GM12873 (cell line): Measurements from ENCODE around the gene TMEM8B.

Experiments
- CTCF ChIP-seq: IDR thresholded peaks from 2 replicates; pipeline ENCODE4 v1.5.1; 2012; ENCODE audit warnings: low read depth, mild to moderate bottlenecking, moderate library complexity, low read length, control low read depth; ENCODE audit not compliant: insufficient read depth; ENCODE audit errors: missing control alignments

Gene TMEM8B

GRCh38 chr9:35903049-35903448 lies 74.0 kb downstream of the TMEM8B start:
- TF ChIP-seq CTCF, result peak; percentile 66

- TF ChIP-seq CTCF, result no peak
These were observed 75.3 kb downstream of the TMEM8B start for GRCh38 chr9:35904338-35904737.

- no peak for TF ChIP-seq CTCF
These were observed 76.2 kb downstream of the TMEM8B start for GRCh38 chr9:35905051-35905781.

GRCh38 chr9:35905912-35906679 lies 77.1 kb downstream of the TMEM8B start, which contains the start of gene HRCT1:
TSS of gene HRCT1 (plus strand) at chr9:35906202. CDS start at chr9:35906288, 86 bp downstream.
- no peak for TF ChIP-seq CTCF

GRCh38 chr9:35906923-35907699 lies 78.1 kb downstream of the TMEM8B start:
- TF ChIP-seq CTCF, result no peak

GRCh38 chr9:35907711-35908503 lies 78.9 kb downstream of the TMEM8B start:
- TF ChIP-seq CTCF, result no peak
